SK-N-SH (cell line): Measurements from ENCODE around the gene MB. TPM values are rescaled to one million over a fixed set of nuclear protein-coding genes. Genes with fewer than 3 reads are reported as not detected.

Experiments used
- CTCF ChIA-PET: fragments of 300-600, 350-600 bp; formaldehyde crosslinking; extraction: SDS; loops from one replicate; lab custom pipeline; 2021; lab: Yijun Ruan, JAX
- POLR2A ChIA-PET: fragments of 350-600 bp; sonication (Branson Sonifier 250); formaldehyde crosslinking; extraction: SDS; loops from one replicate; lab custom pipeline; 2020; ENCODE audit warnings: antibody characterized with exemption, inconsistent platforms; lab: Yijun Ruan, JAX
- DNase-seq: peaks from one replicate; pipeline ENCODE4 v3.0.0; 2012
- H2AFZ ChIP-seq: fragments of 200-600 bp; sonication (generic); 2 replicates; pipeline ENCODE4 v1.8.1; 2016; ENCODE audit warnings: antibody characterized with exemption, mild to moderate bottlenecking, low read depth
- H3F3A ChIP-seq: fragments of 200-600 bp; sonication (generic); replicated peaks from 2 replicates; pipeline ENCODE3; 2016; ENCODE audit warnings: antibody characterized with exemption, mild to moderate bottlenecking; ENCODE audit not compliant: insufficient read depth
- H3K27ac ChIP-seq, 2 experiments: fragments of 200-500 bp in 1 of 2; fragments of 200-600 bp in 1 of 2; sonication (Bioruptor generic) in 1 of 2; sonication (generic), shearing (Covaris generic) in 1 of 2; 2 replicates each; pipeline versions ENCODE4 v1.5.1 to v1.6.1; 2014 to 2016; ENCODE audit warnings: low read depth in 2 of 2, inconsistent platforms in 1 of 2, low read length in 1 of 2, mild to moderate bottlenecking in 1 of 2, mixed read lengths in 1 of 2
- H3K27me3 ChIP-seq: fragments of 200-600 bp; sonication (generic), shearing (Covaris generic); 2 replicates; pipeline ENCODE4 v1.6.1; 2016; ENCODE audit warnings: mixed run types; ENCODE audit not compliant: insufficient read depth
- H3K36me3 ChIP-seq, 2 experiments: fragments of 200-500 bp in 1 of 2; fragments of 200-600 bp in 1 of 2; sonication (Bioruptor generic) in 1 of 2; sonication (generic) in 1 of 2; replicated peaks in 1 of 2; 2 replicates each; pipeline versions ENCODE3 to v1.5.1; 2014 to 2016; ENCODE audit warnings: low read length in 1 of 2, mild to moderate bottlenecking in 1 of 2; ENCODE audit not compliant: insufficient read depth in 2 of 2, control insufficient read depth in 1 of 2
- H3K4me1 ChIP-seq, 2 experiments: fragments of 200-500 bp in 1 of 2; fragments of 200-600 bp in 1 of 2; sonication (Bioruptor generic) in 1 of 2; sonication (generic), shearing (Covaris generic) in 1 of 2; 2 replicates each; pipeline versions ENCODE4 v1.5.1 to v1.6.1; 2014 to 2016; ENCODE audit warnings: low read depth in 1 of 2, low read length in 1 of 2, mixed run types in 1 of 2; ENCODE audit not compliant: insufficient read depth in 2 of 2, control insufficient read depth in 1 of 2
- H3K4me2 ChIP-seq: fragments of 200-600 bp; sonication (generic), shearing (Covaris generic); 2 replicates; pipeline ENCODE4 v1.6.1; 2017; ENCODE audit warnings: mixed run types
- H3K4me3 ChIP-seq, 2 experiments: fragments of 200-500 bp in 1 of 2; fragments of 200-600 bp in 1 of 2; sonication (Bioruptor generic) in 1 of 2; sonication (generic), shearing (Covaris generic) in 1 of 2; 2 replicates each; pipeline versions ENCODE4 v1.5.1 to v1.8.1; 2014 to 2016; ENCODE audit warnings: low read depth in 2 of 2, inconsistent platforms in 1 of 2, low read length in 1 of 2, mild to moderate bottlenecking in 1 of 2, mixed read lengths in 1 of 2, moderate library complexity in 1 of 2
- H3K79me2 ChIP-seq: fragments of 200-600 bp; sonication (generic); 2 replicates; pipeline ENCODE4 v1.8.1; 2017; ENCODE audit warnings: mild to moderate bottlenecking; ENCODE audit not compliant: insufficient read depth
- H3K9ac ChIP-seq: fragments of 200-600 bp; sonication (generic); 2 replicates; pipeline ENCODE4 v1.6.1; 2017; ENCODE audit warnings: mixed run types
- H3K9me2 ChIP-seq: fragments of 200-600 bp; sonication (generic); 2 replicates; pipeline ENCODE4 v1.6.1; 2017; ENCODE audit warnings: mixed run types
- H3K9me3 ChIP-seq: fragments of 200-600 bp; sonication (generic); 2 replicates; pipeline ENCODE4 v1.6.1; 2017; ENCODE audit warnings: mixed run types, mild to moderate bottlenecking, moderate library complexity
- H4K20me1 ChIP-seq: fragments of 200-600 bp; sonication (generic); 2 replicates; pipeline ENCODE4 v1.6.1; 2017; ENCODE audit warnings: mild to moderate bottlenecking, mixed run types; ENCODE audit not compliant: insufficient read depth
- EZH2phosphoT487 ChIP-seq: fragments of 200-600 bp; sonication (generic); IDR thresholded peaks from 2 replicates; pipeline ENCODE4 v1.6.1; 2017; ENCODE audit warnings: low read depth, mixed run types, mild to moderate bottlenecking, antibody characterized with exemption, moderate library complexity, borderline replicate concordance
- FOSL2 ChIP-seq: IDR thresholded peaks from 2 replicates; pipeline ENCODE4 v1.4.0; 2012; ENCODE audit warnings: low read depth, mild to moderate bottlenecking, moderate library complexity, borderline replicate concordance
- GABPA ChIP-seq: IDR thresholded peaks from 2 replicates; pipeline ENCODE4 v1.4.0; 2012; ENCODE audit warnings: low read depth, mild to moderate bottlenecking
- JUND ChIP-seq: IDR thresholded peaks from 2 replicates; pipeline ENCODE4 v1.4.0; 2012
- MEF2A ChIP-seq: IDR thresholded peaks from 2 replicates; pipeline ENCODE4 v1.4.0; 2012; ENCODE audit warnings: low read depth, borderline replicate concordance
- MXI1 ChIP-seq: IDR thresholded peaks from 2 replicates; pipeline ENCODE4 v1.6.1; 2012; ENCODE audit warnings: mild to moderate bottlenecking, low read depth, low read length, improper control_type of control experiment
- POLR2AphosphoS5 ChIP-seq: IDR thresholded peaks from 2 replicates; pipeline ENCODE4 v1.6.1; 2012; ENCODE audit warnings: low read depth, low read length
- RAD21 ChIP-seq: IDR thresholded peaks from 2 replicates; pipeline ENCODE4 v1.6.1; 2012; ENCODE audit warnings: mild to moderate bottlenecking, low read length
- RCOR1 ChIP-seq: fragments of 150-350 bp; IDR thresholded peaks from 2 replicates; pipeline ENCODE4 v1.6.1; 2017; ENCODE audit warnings: antibody characterized with exemption, low read length
- SIN3A ChIP-seq: IDR thresholded peaks from 2 replicates; pipeline ENCODE4 v1.6.1; 2012; ENCODE audit warnings: low read depth, mild to moderate bottlenecking, low read length, moderate library complexity, borderline replicate concordance
- SMC3 ChIP-seq: IDR thresholded peaks from 2 replicates; pipeline ENCODE4 v1.6.1; 2012; ENCODE audit warnings: low read depth, low read length, improper control_type of control experiment
- TCF12 ChIP-seq: IDR thresholded peaks from 2 replicates; pipeline ENCODE4 v1.4.0; 2012
- YY1 ChIP-seq: IDR thresholded peaks from 2 replicates; pipeline ENCODE4 v1.4.0; 2012; ENCODE audit warnings: low read depth, mild to moderate bottlenecking
- WGBS: methylation state at CpG from one replicate; pipeline ENCODE4 v1.1.6; 2017; ENCODE audit warnings: low lambda C conversion rate; 5-methylcytosine and 5-hydroxymethylcytosine counted together
- polyA plus RNA-seq, 3 experiments: library from polyadenylated mRNA; depleted of rRNA; stranded (reverse); fragments of >200 nt; gene quantifications; 2 replicates each; pipeline ENCODE4 v1.2.3, GENCODE V29; 2012
- TF ChIP-seq, protein P1 (sequence below): IDR thresholded peaks from 2 replicates; pipeline ENCODE4; 2012
- TF ChIP-seq, protein P2 (sequence below): IDR thresholded peaks from 2 replicates; pipeline ENCODE4 v1.4.0; 2012; ENCODE audit warnings: low read depth
- TF ChIP-seq, protein P3 (sequence below): fragments of 150-350 bp; IDR thresholded peaks from 2 replicates; pipeline ENCODE4 v1.6.1; 2017; ENCODE audit warnings: antibody characterized with exemption, low read length, low read depth, borderline replicate concordance
- TF ChIP-seq, protein P4 (sequence below): fragments of 200-600 bp; sonication (generic); IDR thresholded peaks from 2 replicates; pipeline ENCODE4 v1.6.1; 2017; ENCODE audit warnings: antibody characterized with exemption, mild to moderate bottlenecking, moderate library complexity
- TF ChIP-seq, protein P5 (sequence below): fragments of 150-350 bp; IDR thresholded peaks from 2 replicates; pipeline ENCODE4 v1.6.1; 2016; ENCODE audit warnings: mild to moderate bottlenecking, low read depth, low read length

The MB gene
- polyA plus RNA-seq, 1 of the 3 experiments (the other 2 are of a cell fraction): 0.95 TPM

DNA sequence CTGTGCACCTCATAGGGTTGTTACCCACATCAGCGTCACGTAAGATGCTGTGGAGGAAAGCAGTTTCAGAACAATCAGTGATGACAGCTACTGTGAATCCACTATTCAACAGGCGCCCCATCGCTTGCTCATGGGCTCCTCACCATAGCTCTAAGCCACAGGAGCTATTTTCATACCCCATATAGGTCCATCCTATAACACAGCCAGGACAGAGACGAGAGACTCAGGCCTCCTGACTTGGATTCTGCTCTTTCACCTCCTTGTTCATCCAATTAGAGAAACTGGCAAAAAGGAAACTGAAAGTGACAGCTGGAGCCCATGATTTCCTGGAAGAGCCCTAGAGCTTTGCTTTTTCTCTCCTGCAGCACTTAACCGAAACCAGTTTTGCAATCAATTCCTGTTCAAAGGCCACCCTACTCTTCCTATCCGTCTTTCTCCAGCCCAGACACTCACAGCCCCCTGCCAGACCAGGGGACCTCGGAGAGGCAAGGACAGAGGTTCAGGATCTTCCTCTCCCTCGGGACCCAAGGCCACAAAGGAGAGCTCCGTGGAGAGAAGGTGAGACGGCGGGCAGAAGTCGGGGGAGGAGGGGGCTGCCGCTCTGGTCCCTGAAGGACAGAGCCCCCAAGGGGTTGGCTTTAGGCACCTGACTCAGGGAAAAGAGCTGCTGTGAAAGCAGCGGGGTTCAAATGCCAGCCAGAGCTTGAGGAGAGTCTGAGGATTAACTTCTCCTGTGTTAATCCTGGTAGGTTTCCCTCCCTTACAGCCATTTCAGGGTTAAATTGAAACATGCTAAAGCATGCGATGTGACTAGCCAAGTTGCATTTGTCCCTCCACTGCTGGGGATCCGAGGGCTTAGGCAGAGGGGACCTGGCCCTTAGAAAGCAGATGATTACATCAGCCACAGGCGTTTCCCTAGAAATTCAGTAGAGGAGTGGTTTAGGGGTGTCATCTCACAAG lies 31.2 kb upstream of the MB start, which contains the start of gene APOL6:
APOL6 (plus strand) TSS at position 381 of the 960 bp plus-strand sequence. CDS start 7,980 bp downstream, outside the sequence.
- TF ChIP-seq POLR2AphosphoS5: peak; percentile 13; the same call in 1 of the 2 replicates
- TF ChIP-seq, protein P1, sequence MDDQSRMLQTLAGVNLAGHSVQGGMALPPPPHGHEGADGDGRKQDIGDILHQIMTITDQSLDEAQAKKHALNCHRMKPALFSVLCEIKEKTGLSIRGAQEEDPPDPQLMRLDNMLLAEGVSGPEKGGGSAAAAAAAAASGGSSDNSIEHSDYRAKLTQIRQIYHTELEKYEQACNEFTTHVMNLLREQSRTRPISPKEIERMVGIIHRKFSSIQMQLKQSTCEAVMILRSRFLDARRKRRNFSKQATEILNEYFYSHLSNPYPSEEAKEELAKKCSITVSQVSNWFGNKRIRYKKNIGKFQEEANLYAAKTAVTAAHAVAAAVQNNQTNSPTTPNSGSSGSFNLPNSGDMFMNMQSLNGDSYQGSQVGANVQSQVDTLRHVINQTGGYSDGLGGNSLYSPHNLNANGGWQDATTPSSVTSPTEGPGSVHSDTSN: peak; percentile 38; the same call in 1 of the 2 replicates
- no peak for TF ChIP-seq SMC3
- no peak for TF ChIP-seq SIN3A
- no peak for TF ChIP-seq RCOR1
- Histone ChIP-seq H3K4me2 (peak within 1 kb of the TSS; percentile 79), H3K36me3 (no peaks in the 10 kb centered on the region), H3K9me3 (no peaks in the 10 kb centered on the region), H3K4me3 (peak within 1 kb of the TSS; percentile 33 to 40; a peak in 3 of 4 replicates), H3K4me1 (peaks cover 9 to 17% of the 10 kb centered on the region in 2 experiments; a peak in 3 of 4 replicates), H3K79me2 (no peaks in the 10 kb centered on the region), H3K27me3 (no peaks in the 10 kb centered on the region), H3K9ac (peak within 1 kb of the TSS; percentile 49), H4K20me1 (no peaks in the 10 kb centered on the region), H2AFZ (peak within 1 kb of the TSS; percentile 81), H3K9me2 (no peaks in the 10 kb centered on the region), H3K27ac (peak within 1 kb of the TSS; percentile 60 to 71; a peak in 3 of 4 replicates), H3F3A (no peaks in the 10 kb centered on the region)
- 69% methylated on average over 18 of the region's 18 CpGs for WGBS
- ChIA-PET POLR2A (no interaction called here), CTCF (no interaction called here)
- no peak for DNase-seq

DNA sequence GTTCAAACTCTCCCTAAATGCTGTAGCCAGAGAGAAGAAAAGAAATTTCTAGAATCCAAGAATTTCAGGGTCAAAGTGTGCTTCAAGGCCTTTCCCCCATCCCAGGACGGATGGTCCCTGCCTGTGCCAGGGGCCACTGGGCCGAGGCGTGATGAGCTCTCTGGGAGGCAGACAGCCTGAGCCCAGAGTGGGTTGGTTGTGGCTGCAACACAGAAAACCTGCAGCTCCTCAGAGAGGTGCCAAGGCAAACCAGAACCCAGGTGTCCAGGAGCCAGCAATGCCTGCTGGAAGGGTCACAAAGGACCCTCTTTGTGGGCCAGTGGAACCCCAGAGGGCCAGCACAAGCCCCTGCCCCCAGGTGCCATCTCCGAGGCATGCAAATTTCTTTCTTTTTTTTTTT lies 28.5 kb upstream of the MB start:
- no peak for DNase-seq

More for the DNA sequence above, 28.5 kb upstream of the MB start:
- ChIA-PET POLR2A (no interaction called here), CTCF (no interaction called here)
- H3K27me3 ChIP-seq: no peaks in the 10 kb centered on the region
- no peak overlapping the region for H3K4me2 ChIP-seq
- peaks cover 17% of the 10 kb centered on the region in 2 experiments; a peak in 3 of 4 replicates for H3K4me1 ChIP-seq
- 89% methylated on average over 4 of the region's 4 CpGs for WGBS
- no peak overlapping the region for H3K9ac ChIP-seq
- H4K20me1 ChIP-seq: no peaks in the 10 kb centered on the region
- no peak overlapping the region for H2AFZ ChIP-seq
- TF ChIP-seq GABPA (no peak), MXI1 (no peak), JUND (no peak), POLR2AphosphoS5 (no peak), YY1 (no peak), MEF2A (no peak), RAD21 (no peak), EZH2phosphoT487 (no peak), SIN3A (no peak), TCF12 (no peak), FOSL2 (no peak)
- TF ChIP-seq, protein P2, sequence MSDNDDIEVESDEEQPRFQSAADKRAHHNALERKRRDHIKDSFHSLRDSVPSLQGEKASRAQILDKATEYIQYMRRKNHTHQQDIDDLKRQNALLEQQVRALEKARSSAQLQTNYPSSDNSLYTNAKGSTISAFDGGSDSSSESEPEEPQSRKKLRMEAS: no peak
- TF ChIP-seq, protein P3, sequence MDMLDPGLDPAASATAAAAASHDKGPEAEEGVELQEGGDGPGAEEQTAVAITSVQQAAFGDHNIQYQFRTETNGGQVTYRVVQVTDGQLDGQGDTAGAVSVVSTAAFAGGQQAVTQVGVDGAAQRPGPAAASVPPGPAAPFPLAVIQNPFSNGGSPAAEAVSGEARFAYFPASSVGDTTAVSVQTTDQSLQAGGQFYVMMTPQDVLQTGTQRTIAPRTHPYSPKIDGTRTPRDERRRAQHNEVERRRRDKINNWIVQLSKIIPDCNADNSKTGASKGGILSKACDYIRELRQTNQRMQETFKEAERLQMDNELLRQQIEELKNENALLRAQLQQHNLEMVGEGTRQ: no peak
- TF ChIP-seq, protein P4, sequence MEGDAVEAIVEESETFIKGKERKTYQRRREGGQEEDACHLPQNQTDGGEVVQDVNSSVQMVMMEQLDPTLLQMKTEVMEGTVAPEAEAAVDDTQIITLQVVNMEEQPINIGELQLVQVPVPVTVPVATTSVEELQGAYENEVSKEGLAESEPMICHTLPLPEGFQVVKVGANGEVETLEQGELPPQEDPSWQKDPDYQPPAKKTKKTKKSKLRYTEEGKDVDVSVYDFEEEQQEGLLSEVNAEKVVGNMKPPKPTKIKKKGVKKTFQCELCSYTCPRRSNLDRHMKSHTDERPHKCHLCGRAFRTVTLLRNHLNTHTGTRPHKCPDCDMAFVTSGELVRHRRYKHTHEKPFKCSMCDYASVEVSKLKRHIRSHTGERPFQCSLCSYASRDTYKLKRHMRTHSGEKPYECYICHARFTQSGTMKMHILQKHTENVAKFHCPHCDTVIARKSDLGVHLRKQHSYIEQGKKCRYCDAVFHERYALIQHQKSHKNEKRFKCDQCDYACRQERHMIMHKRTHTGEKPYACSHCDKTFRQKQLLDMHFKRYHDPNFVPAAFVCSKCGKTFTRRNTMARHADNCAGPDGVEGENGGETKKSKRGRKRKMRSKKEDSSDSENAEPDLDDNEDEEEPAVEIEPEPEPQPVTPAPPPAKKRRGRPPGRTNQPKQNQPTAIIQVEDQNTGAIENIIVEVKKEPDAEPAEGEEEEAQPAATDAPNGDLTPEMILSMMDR: no peak
- TF ChIP-seq, protein P5, sequence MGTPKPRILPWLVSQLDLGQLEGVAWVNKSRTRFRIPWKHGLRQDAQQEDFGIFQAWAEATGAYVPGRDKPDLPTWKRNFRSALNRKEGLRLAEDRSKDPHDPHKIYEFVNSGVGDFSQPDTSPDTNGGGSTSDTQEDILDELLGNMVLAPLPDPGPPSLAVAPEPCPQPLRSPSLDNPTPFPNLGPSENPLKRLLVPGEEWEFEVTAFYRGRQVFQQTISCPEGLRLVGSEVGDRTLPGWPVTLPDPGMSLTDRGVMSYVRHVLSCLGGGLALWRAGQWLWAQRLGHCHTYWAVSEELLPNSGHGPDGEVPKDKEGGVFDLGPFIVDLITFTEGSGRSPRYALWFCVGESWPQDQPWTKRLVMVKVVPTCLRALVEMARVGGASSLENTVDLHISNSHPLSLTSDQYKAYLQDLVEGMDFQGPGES: no peak
- no peaks in the 10 kb centered on the region for H3F3A ChIP-seq
- no peaks in the 10 kb centered on the region for H3K9me3 ChIP-seq
- no peaks in the 10 kb centered on the region for H3K36me3 ChIP-seq
- no peak overlapping the region for H3K27ac ChIP-seq
- no peaks in the 10 kb centered on the region for H3K79me2 ChIP-seq
- no peaks in the 10 kb centered on the region for H3K9me2 ChIP-seq
- H3K4me3 ChIP-seq: no peak overlapping the region
